ENCODE data around the gene RPTOR. TPM values are rescaled to one million over a fixed set of nuclear protein-coding genes. Genes with fewer than 3 reads are reported as not detected.

Gene RPTOR
- polyA plus RNA-seq, 1 of the 3 experiments (the other 2 are of a cell fraction) = 14.9 TPM

DNA sequence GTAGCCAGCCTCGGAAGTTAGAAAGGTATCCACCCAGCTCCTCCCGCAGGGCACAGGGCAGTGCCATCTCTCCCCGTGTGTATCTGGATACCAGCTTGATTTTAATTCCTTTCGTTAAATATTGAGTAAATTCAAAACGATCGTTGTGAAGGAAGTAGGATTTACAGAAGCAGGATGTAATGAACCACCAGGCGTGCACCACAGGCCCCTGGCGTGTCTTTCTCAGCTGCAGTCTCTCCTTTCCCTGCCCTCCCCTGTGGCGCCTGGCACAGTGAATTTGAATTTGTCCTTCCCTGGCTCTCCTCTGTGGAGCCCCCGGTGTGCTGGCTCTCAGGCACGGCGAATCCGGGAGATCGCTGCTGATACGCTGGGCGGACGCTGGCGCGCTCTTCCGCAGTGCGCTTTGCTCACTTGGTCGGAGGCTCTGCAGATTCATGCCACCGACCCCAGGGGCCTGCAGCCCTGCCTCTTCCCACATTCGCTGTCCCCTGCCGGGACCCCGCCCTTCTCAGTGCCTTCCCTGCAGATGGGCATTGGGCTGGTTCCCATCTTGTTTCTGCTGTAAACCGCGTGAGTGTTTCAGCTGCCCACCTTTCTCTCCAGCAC is 164.6 kb downstream of the RPTOR start:
- no peak for TF ChIP-seq GABPA (IDR thresholded peaks at IDR 0.05; ENCODE audit: low read depth)
- TF ChIP-seq, protein P1, sequence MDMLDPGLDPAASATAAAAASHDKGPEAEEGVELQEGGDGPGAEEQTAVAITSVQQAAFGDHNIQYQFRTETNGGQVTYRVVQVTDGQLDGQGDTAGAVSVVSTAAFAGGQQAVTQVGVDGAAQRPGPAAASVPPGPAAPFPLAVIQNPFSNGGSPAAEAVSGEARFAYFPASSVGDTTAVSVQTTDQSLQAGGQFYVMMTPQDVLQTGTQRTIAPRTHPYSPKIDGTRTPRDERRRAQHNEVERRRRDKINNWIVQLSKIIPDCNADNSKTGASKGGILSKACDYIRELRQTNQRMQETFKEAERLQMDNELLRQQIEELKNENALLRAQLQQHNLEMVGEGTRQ (IDR thresholded peaks at IDR 0.05; ENCODE audit: borderline replicate concordance, low read depth, low read length) = no peak
- no peak for TF ChIP-seq FOSL2 (IDR thresholded peaks at IDR 0.05; ENCODE audit: borderline replicate concordance, low read depth)
- no peak for TF ChIP-seq EP300 (IDR thresholded peaks at IDR 0.05; ENCODE audit: borderline replicate concordance in 1 of 2, low read depth in 1 of 2, low read length in 1 of 2)
- TF ChIP-seq, protein P2, sequence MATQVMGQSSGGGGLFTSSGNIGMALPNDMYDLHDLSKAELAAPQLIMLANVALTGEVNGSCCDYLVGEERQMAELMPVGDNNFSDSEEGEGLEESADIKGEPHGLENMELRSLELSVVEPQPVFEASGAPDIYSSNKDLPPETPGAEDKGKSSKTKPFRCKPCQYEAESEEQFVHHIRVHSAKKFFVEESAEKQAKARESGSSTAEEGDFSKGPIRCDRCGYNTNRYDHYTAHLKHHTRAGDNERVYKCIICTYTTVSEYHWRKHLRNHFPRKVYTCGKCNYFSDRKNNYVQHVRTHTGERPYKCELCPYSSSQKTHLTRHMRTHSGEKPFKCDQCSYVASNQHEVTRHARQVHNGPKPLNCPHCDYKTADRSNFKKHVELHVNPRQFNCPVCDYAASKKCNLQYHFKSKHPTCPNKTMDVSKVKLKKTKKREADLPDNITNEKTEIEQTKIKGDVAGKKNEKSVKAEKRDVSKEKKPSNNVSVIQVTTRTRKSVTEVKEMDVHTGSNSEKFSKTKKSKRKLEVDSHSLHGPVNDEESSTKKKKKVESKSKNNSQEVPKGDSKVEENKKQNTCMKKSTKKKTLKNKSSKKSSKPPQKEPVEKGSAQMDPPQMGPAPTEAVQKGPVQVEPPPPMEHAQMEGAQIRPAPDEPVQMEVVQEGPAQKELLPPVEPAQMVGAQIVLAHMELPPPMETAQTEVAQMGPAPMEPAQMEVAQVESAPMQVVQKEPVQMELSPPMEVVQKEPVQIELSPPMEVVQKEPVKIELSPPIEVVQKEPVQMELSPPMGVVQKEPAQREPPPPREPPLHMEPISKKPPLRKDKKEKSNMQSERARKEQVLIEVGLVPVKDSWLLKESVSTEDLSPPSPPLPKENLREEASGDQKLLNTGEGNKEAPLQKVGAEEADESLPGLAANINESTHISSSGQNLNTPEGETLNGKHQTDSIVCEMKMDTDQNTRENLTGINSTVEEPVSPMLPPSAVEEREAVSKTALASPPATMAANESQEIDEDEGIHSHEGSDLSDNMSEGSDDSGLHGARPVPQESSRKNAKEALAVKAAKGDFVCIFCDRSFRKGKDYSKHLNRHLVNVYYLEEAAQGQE (IDR thresholded peaks at IDR 0.05; ENCODE audit: low read depth, low read length) = no peak
- no peak for TF ChIP-seq MXI1 (IDR thresholded peaks at IDR 0.05; ENCODE audit: low read depth, low read length)
- TF ChIP-seq, protein P3, sequence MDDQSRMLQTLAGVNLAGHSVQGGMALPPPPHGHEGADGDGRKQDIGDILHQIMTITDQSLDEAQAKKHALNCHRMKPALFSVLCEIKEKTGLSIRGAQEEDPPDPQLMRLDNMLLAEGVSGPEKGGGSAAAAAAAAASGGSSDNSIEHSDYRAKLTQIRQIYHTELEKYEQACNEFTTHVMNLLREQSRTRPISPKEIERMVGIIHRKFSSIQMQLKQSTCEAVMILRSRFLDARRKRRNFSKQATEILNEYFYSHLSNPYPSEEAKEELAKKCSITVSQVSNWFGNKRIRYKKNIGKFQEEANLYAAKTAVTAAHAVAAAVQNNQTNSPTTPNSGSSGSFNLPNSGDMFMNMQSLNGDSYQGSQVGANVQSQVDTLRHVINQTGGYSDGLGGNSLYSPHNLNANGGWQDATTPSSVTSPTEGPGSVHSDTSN (IDR thresholded peaks at IDR 0.05) = no peak
- TF ChIP-seq, protein P4, sequence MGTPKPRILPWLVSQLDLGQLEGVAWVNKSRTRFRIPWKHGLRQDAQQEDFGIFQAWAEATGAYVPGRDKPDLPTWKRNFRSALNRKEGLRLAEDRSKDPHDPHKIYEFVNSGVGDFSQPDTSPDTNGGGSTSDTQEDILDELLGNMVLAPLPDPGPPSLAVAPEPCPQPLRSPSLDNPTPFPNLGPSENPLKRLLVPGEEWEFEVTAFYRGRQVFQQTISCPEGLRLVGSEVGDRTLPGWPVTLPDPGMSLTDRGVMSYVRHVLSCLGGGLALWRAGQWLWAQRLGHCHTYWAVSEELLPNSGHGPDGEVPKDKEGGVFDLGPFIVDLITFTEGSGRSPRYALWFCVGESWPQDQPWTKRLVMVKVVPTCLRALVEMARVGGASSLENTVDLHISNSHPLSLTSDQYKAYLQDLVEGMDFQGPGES (IDR thresholded peaks at IDR 0.05; ENCODE audit: low read depth, low read length) = no peak
- TF ChIP-seq YY1 (IDR thresholded peaks at IDR 0.05; ENCODE audit: low read depth) = no peak
- H2AFZ ChIP-seq (ENCODE audit: low read depth) = no peak overlapping the region
- ChIA-PET POLR2A (no interaction called here), CTCF (interaction anchor here (1.4 kb wide), 1 partner anchor 16 kb away, joined by 3 read pairs; no protein-coding TSS in a partner anchor)
- H3K9ac ChIP-seq = no peak overlapping the region
- H3K79me2 ChIP-seq (ENCODE audit: insufficient read depth) = peaks cover 18% of the 10 kb centered on the region
- H3K36me3 ChIP-seq (replicated peaks in 1 of 2; ENCODE audit: control insufficient read depth in 1 of 2, insufficient read depth in 2 of 2, low read length in 1 of 2) = peaks cover 4 to 5% of the 10 kb centered on the region in 2 experiments
- H3K4me2 ChIP-seq = no peak overlapping the region
- H3K4me1 ChIP-seq (ENCODE audit: control insufficient read depth in 1 of 2, insufficient read depth in 2 of 2, low read depth in 1 of 2, low read length in 1 of 2) = peaks cover 0 to 8% of the 10 kb centered on the region in 2 experiments; a peak in 1 of 4 replicates
- H3K9me3 ChIP-seq = no peaks in the 10 kb centered on the region
- no peak overlapping the region for H3K4me3 ChIP-seq (ENCODE audit: low read depth in 2 of 2, low read length in 1 of 2)
- peaks cover 4% of the 10 kb centered on the region; the same call in 1 of the 2 replicates for H4K20me1 ChIP-seq (ENCODE audit: insufficient read depth)
- no peak for DNase-seq
- no peaks in the 10 kb centered on the region for H3K9me2 ChIP-seq
- WGBS (ENCODE audit: low lambda C conversion rate) = 92% methylated on average over 28 of the region's 28 CpGs
- H3F3A ChIP-seq (replicated peaks; ENCODE audit: insufficient read depth) = no peaks in the 10 kb centered on the region
- no peak overlapping the region for H3K27ac ChIP-seq (ENCODE audit: low read depth in 2 of 2, low read length in 1 of 2)
- no peaks in the 10 kb centered on the region for H3K27me3 ChIP-seq (ENCODE audit: insufficient read depth)
